Caco-2 (cell line): ENCODE measurements around the gene UCHL1. TPM values are rescaled to one million over a fixed set of nuclear protein-coding genes. Genes with fewer than 3 reads are reported as not detected.

ENCODE experiments used
- BruUV-seq: library from RNA; stranded (reverse); fragments of 400-500 nt; replicated peaks from 2 replicates; lab custom pipeline; 2021; lab: Mats Ljungman, UMichigan
- CTCF ChIA-PET: fragments of 300-600 bp; sonication (Branson Sonifier 250); formaldehyde crosslinking; loops from one replicate; lab custom pipeline; 2022; ENCODE audit warnings: antibody characterized with exemption; lab: Charles Lee
- POLR2A ChIA-PET: fragments of 300-600 bp; sonication (Branson Sonifier 250); formaldehyde crosslinking; loops from one replicate; lab custom pipeline; 2022; ENCODE audit warnings: antibody characterized with exemption; lab: Charles Lee
- DNase-seq, 2 experiments: peaks; one replicate each; pipeline versions ENCODE4 v3.0.0 to v3.0.0-alpha.2; 2020 to 2022
- H3K27me3 ChIP-seq: replicated peaks from 2 replicates; pipeline ENCODE4 v1.6.0; 2011; ENCODE audit warnings: low read length; ENCODE audit not compliant: control insufficient read depth, insufficient read depth
- H3K36me3 ChIP-seq: 2 replicates; pipeline ENCODE4 v1.5.1; 2011; ENCODE audit warnings: low read length; ENCODE audit not compliant: control insufficient read depth, insufficient read depth
- H3K4me1 ChIP-seq: fragments of 250-450 bp; sonication (Bioruptor Pico); 2 replicates; pipeline ENCODE4 v1.5.1; 2020; ENCODE audit warnings: mild to moderate bottlenecking
- H3K4me3 ChIP-seq: 2 replicates; pipeline ENCODE4 v1.5.1; 2011; ENCODE audit warnings: low read depth, mild to moderate bottlenecking, control low read depth, low read length
- H3K9me3 ChIP-seq: fragments of 250-450 bp; sonication (Bioruptor Pico); 2 replicates; pipeline ENCODE4 v1.5.1; 2020; ENCODE audit warnings: mild to moderate bottlenecking, moderate library complexity
- H3K27ac Mint-ChIP-seq: one replicate; pipeline ENCODE4 v1.8.0; 2022; ENCODE audit warnings: mixed read lengths; ENCODE audit not compliant: unreplicated experiment
- H3K27me3 Mint-ChIP-seq: one replicate; pipeline ENCODE4 v1.8.0; 2022; ENCODE audit warnings: mixed read lengths; ENCODE audit not compliant: insufficient read depth, unreplicated experiment
- H3K36me3 Mint-ChIP-seq: one replicate; pipeline ENCODE4 v1.8.0; 2022; ENCODE audit warnings: mild to moderate bottlenecking, mixed read lengths; ENCODE audit not compliant: insufficient read depth, unreplicated experiment
- H3K4me1 Mint-ChIP-seq: one replicate; pipeline ENCODE4 v1.8.0; 2022; ENCODE audit warnings: low read depth, mixed read lengths; ENCODE audit not compliant: unreplicated experiment
- H3K4me3 Mint-ChIP-seq: one replicate; pipeline ENCODE4 v1.8.0; 2022; ENCODE audit warnings: mild to moderate bottlenecking, moderate library complexity, mixed read lengths; ENCODE audit not compliant: unreplicated experiment
- H3K9me3 Mint-ChIP-seq: one replicate; pipeline ENCODE4 v1.8.0; 2022; ENCODE audit warnings: mixed read lengths; ENCODE audit not compliant: unreplicated experiment
- intact Hi-C: fragments of 100-400 bp; cut with micrococcal nuclease; formaldehyde crosslinking; loops from one replicate; pipeline ENCODE4 v1.10.0; 2022; ENCODE audit not compliant: unreplicated experiment
- total RNA-seq: library from RNA; stranded (reverse); gene quantifications from 2 replicates; pipeline ENCODE4 v1.2.3, GENCODE V29; 2022
- TF ChIP-seq, protein P1 (sequence below), 2 experiments: fragments of 200-600 bp in 1 of 2; IDR thresholded peaks; 1 replicate in 1 of 2; 2 replicates in 1 of 2; pipeline versions ENCODE4 v1.5.1 to v1.8.0; 2011 to 2022; ENCODE audit warnings: antibody characterized with exemption in 1 of 2, control low read depth in 1 of 2, inconsistent platforms in 1 of 2, low read depth in 1 of 2, low read length in 1 of 2, mild to moderate bottlenecking in 1 of 2, moderate library complexity in 1 of 2; ENCODE audit not compliant: insufficient read depth in 1 of 2, severe bottlenecking in 1 of 2, unreplicated experiment in 1 of 2

UCHL1 gene
- total RNA-seq, 1 experiment from 2014 or later: 233 TPM

- Histone ChIP-seq H3K4me1 (no peaks in the 10 kb centered on the region), H3K4me3 (no peak overlapping the region), H3K36me3 (no peaks in the 10 kb centered on the region), H3K27me3 (no peaks in the 10 kb centered on the region), H3K9me3 (no peaks in the 10 kb centered on the region)
- Mint-ChIP-seq H3K36me3 (no peaks in the 10 kb centered on the region), H3K4me1 (no peaks in the 10 kb centered on the region), H3K4me3 (no peak overlapping the region), H3K9me3 (no peaks in the 10 kb centered on the region), H3K27me3 (no peaks in the 10 kb centered on the region), H3K27ac (no peak overlapping the region)
- BruUV-seq: no TSS peak
- CTCF ChIA-PET: interaction anchor here (0.6 to 2.5 kb wide), 10 partner anchors 24 to 534 kb away, joined by 3 to 31 read pairs (median 4); no protein-coding TSS in a partner anchor
- intact Hi-C loops: loop anchor here (1.0 to 2.0 kb wide), 5 partner anchors 196 to 608 kb away; no protein-coding TSS in a partner anchor
- DNase-seq: peak; percentile 54 to 70
- POLR2A ChIA-PET: no interaction called here
- TF ChIP-seq, protein P1, sequence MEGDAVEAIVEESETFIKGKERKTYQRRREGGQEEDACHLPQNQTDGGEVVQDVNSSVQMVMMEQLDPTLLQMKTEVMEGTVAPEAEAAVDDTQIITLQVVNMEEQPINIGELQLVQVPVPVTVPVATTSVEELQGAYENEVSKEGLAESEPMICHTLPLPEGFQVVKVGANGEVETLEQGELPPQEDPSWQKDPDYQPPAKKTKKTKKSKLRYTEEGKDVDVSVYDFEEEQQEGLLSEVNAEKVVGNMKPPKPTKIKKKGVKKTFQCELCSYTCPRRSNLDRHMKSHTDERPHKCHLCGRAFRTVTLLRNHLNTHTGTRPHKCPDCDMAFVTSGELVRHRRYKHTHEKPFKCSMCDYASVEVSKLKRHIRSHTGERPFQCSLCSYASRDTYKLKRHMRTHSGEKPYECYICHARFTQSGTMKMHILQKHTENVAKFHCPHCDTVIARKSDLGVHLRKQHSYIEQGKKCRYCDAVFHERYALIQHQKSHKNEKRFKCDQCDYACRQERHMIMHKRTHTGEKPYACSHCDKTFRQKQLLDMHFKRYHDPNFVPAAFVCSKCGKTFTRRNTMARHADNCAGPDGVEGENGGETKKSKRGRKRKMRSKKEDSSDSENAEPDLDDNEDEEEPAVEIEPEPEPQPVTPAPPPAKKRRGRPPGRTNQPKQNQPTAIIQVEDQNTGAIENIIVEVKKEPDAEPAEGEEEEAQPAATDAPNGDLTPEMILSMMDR (IDR thresholded peaks at IDR 0.05; ENCODE audit: insufficient read depth in 1 of 2, low read depth in 1 of 2, low read length in 1 of 2, severe bottlenecking in 1 of 2, unreplicated experiment in 1 of 2): peak; percentile 62 to 73
Observed at GRCh38 chr4:41281038-41281634, 24.4 kb downstream of the UCHL1 start.

- no peak overlapping the region for H3K4me3 Mint-ChIP-seq
- ChIA-PET CTCF (interaction anchor here (0.5 kb wide), 1 partner anchor 362 kb away, joined by 3 read pairs; no protein-coding TSS in a partner anchor), POLR2A (no interaction called here)
- intact Hi-C loops: no loop called here
- no peaks in the 10 kb centered on the region for H3K9me3 ChIP-seq
- H3K27ac Mint-ChIP-seq: no peak overlapping the region
- no peaks in the 10 kb centered on the region for H3K9me3 Mint-ChIP-seq
- no peaks in the 10 kb centered on the region for H3K36me3 ChIP-seq
- H3K4me1 Mint-ChIP-seq: no peaks in the 10 kb centered on the region
- H3K27me3 Mint-ChIP-seq: no peaks in the 10 kb centered on the region
- TF ChIP-seq, protein P1 (IDR thresholded peaks at IDR 0.05; ENCODE audit: insufficient read depth in 1 of 2, low read depth in 1 of 2, low read length in 1 of 2, severe bottlenecking in 1 of 2, unreplicated experiment in 1 of 2): no peak
- BruUV-seq: no TSS peak
- no peaks in the 10 kb centered on the region for H3K27me3 ChIP-seq
- no peak overlapping the region for H3K4me3 ChIP-seq
- H3K4me1 ChIP-seq: no peaks in the 10 kb centered on the region
- H3K36me3 Mint-ChIP-seq: no peaks in the 10 kb centered on the region
- DNase-seq: no peak
Observed at GRCh38 chr4:41282366-41282765, 25.6 kb downstream of the UCHL1 start.

DNA sequence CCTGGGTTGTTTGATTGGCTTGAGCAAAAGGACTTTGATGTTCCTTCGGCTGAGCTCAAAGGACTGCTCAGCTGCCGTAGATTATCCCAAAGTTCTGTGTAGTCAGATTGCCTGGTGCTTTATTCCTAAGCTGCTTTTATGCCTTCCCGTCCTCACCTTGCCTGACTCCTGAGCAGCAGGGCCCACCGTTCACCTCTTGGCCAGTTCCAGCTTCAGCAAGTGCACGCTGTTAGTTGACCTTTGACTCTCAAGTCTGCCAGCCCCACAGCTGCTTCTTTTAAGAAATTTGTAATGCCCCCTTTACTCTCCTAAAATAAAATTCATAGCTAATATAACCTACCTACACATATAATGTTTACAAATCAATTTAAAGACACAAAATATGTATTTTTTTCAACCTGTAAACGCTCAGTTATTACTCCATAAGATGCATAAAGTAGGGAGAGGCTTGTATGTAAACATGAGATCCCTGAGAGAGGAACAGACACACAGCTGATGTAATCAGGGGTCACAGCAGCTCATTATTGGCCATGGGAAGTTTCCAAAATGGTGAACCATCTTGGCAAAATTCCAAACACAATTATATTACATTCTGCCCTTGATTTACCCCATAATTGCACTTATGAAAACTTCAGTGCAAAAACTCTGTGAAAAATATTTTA, 28.6 kb downstream of the UCHL1 start:
- H3K4me3 Mint-ChIP-seq: no peak overlapping the region
- H3K4me1 Mint-ChIP-seq: no peaks in the 10 kb centered on the region
- CTCF ChIA-PET: interaction anchor here (1.0 to 1.2 kb wide), 2 partner anchors 74 to 376 kb away, joined by 3 read pairs; no protein-coding TSS in a partner anchor
- POLR2A ChIA-PET: no interaction called here
- H3K9me3 Mint-ChIP-seq: no peaks in the 10 kb centered on the region
- TF ChIP-seq, protein P1 (IDR thresholded peaks at IDR 0.05; ENCODE audit: insufficient read depth in 1 of 2, low read depth in 1 of 2, low read length in 1 of 2, severe bottlenecking in 1 of 2, unreplicated experiment in 1 of 2): no peak
- no peaks in the 10 kb centered on the region for H3K4me1 ChIP-seq
- BruUV-seq: no TSS peak
- H3K36me3 ChIP-seq: no peaks in the 10 kb centered on the region
- H3K9me3 ChIP-seq: peaks cover 13% of the 10 kb centered on the region; the same call in 1 of the 2 replicates
- H3K36me3 Mint-ChIP-seq: no peaks in the 10 kb centered on the region
- no peaks in the 10 kb centered on the region for H3K27me3 ChIP-seq
- H3K4me3 ChIP-seq: no peak overlapping the region
- intact Hi-C loops: no loop called here
- DNase-seq: no peak
- no peaks in the 10 kb centered on the region for H3K27me3 Mint-ChIP-seq
- H3K27ac Mint-ChIP-seq: no peak overlapping the region
